WTC11 (cell line): Measurements from ENCODE around the gene PRRC2A. TPM values are rescaled to one million over a fixed set of nuclear protein-coding genes. Genes with fewer than 3 reads are reported as not detected.

Experiments used
- ARID4B ChIP-seq: sonication (generic); formaldehyde crosslinking; IDR thresholded peaks from 2 replicates; pipeline ENCODE4 v1.8.0; 2023; ENCODE audit warnings: missing genetic modification reagents, mild to moderate bottlenecking, borderline replicate concordance
- ATF1 ChIP-seq: sonication (generic); formaldehyde crosslinking; IDR thresholded peaks from 2 replicates; pipeline ENCODE4 v1.8.1; 2023; ENCODE audit warnings: mild to moderate bottlenecking, moderate library complexity, missing genetic modification reagents
- CDX4 ChIP-seq: fragments of 250-450 bp; sonication (Bioruptor Pico); IDR thresholded peaks from 2 replicates; pipeline ENCODE4 v1.9.0; 2021; ENCODE audit warnings: moderate library complexity, mild to moderate bottlenecking, inconsistent platforms, borderline replicate concordance
- CREM ChIP-seq: sonication (generic); formaldehyde crosslinking; IDR thresholded peaks from 2 replicates; pipeline ENCODE4 v1.8.1; 2022; ENCODE audit warnings: mild to moderate bottlenecking, missing genetic modification reagents, moderate library complexity
- ETV6 ChIP-seq: sonication (generic); formaldehyde crosslinking; IDR thresholded peaks from 2 replicates; pipeline ENCODE4 v1.8.1; 2022; ENCODE audit warnings: mild to moderate bottlenecking, missing genetic modification reagents
- IRF2 ChIP-seq: sonication (generic); formaldehyde crosslinking; IDR thresholded peaks from 2 replicates; pipeline ENCODE4 v1.8.0; 2022; ENCODE audit warnings: low read depth, missing genetic modification reagents, borderline replicate concordance
- JAZF1 ChIP-seq: fragments of 250-450 bp; sonication (Bioruptor Pico); IDR thresholded peaks from 2 replicates; pipeline ENCODE4 v1.9.0; 2021; ENCODE audit warnings: moderate library complexity, mild to moderate bottlenecking, inconsistent platforms
- KAT7 ChIP-seq: sonication (generic); formaldehyde crosslinking; IDR thresholded peaks from 2 replicates; pipeline ENCODE4 v1.8.1; 2023; ENCODE audit warnings: missing genetic modification reagents, mild to moderate bottlenecking, borderline replicate concordance
- NFE2L1 ChIP-seq: sonication (generic); formaldehyde crosslinking; IDR thresholded peaks from 2 replicates; pipeline ENCODE4 v1.8.1; 2023; ENCODE audit warnings: missing genetic modification reagents
- NR3C1 ChIP-seq: sonication (generic); formaldehyde crosslinking; conservative IDR thresholded peaks from 2 replicates; pipeline ENCODE4 v1.8.1; 2023; ENCODE audit warnings: low read depth, mild to moderate bottlenecking, missing genetic modification reagents
- SMAD4 ChIP-seq: sonication (generic); formaldehyde crosslinking; IDR thresholded peaks from 2 replicates; pipeline ENCODE4 v1.8.0; 2022; ENCODE audit warnings: mild to moderate bottlenecking, missing genetic modification reagents
- SP1 ChIP-seq: sonication (generic); formaldehyde crosslinking; conservative IDR thresholded peaks from 2 replicates; pipeline ENCODE4 v1.8.1; 2022; ENCODE audit warnings: missing genetic modification reagents
- TCF7 ChIP-seq: sonication (generic); formaldehyde crosslinking; IDR thresholded peaks from 2 replicates; pipeline ENCODE4 v1.8.0; 2022; ENCODE audit warnings: mild to moderate bottlenecking, low read depth, missing genetic modification reagents, moderate library complexity
- TEAD1 ChIP-seq: sonication (generic); formaldehyde crosslinking; IDR thresholded peaks from 2 replicates; pipeline ENCODE4 v1.8.0; 2022; ENCODE audit warnings: mild to moderate bottlenecking, missing genetic modification reagents
- TP53 ChIP-seq: sonication (generic); formaldehyde crosslinking; IDR thresholded peaks from 2 replicates; pipeline ENCODE4 v1.8.1; 2023; ENCODE audit warnings: mild to moderate bottlenecking, missing genetic modification reagents
- USF1 ChIP-seq: sonication (generic); formaldehyde crosslinking; IDR thresholded peaks from 2 replicates; pipeline ENCODE4 v1.8.0; 2022; ENCODE audit warnings: mild to moderate bottlenecking, missing genetic modification reagents
- ZNF232 ChIP-seq: sonication (generic); formaldehyde crosslinking; IDR thresholded peaks from 2 replicates; pipeline ENCODE4 v1.8.0; 2022; ENCODE audit warnings: mild to moderate bottlenecking, missing genetic modification reagents
- ZNF317 ChIP-seq: sonication (generic); formaldehyde crosslinking; IDR thresholded peaks from 2 replicates; pipeline ENCODE4 v1.8.1; 2023; ENCODE audit warnings: low read depth, mild to moderate bottlenecking, moderate library complexity, missing genetic modification reagents, borderline replicate concordance
- ZNF396 ChIP-seq: fragments of 250-450 bp; sonication (Bioruptor Pico); IDR thresholded peaks from 2 replicates; pipeline ENCODE4 v1.8.0; 2021; ENCODE audit warnings: mild to moderate bottlenecking, moderate library complexity, borderline replicate concordance
- ZNF416 ChIP-seq: fragments of 250-450 bp; sonication (Bioruptor Pico); IDR thresholded peaks from 2 replicates; pipeline ENCODE4 v1.9.0; 2021; ENCODE audit warnings: mild to moderate bottlenecking, inconsistent platforms
- total RNA-seq: library from RNA; stranded (reverse); gene quantifications from 3 replicates; pipeline ENCODE4 v1.2.3, GENCODE V29; 2021
- TF ChIP-seq, protein P1 (sequence below): sonication (generic); formaldehyde crosslinking; conservative IDR thresholded peaks from 2 replicates; pipeline ENCODE4 v1.8.1; 2023; ENCODE audit warnings: mild to moderate bottlenecking, low read depth, missing genetic modification reagents, moderate library complexity
- TF ChIP-seq, protein P2 (sequence below): sonication (generic); formaldehyde crosslinking; IDR thresholded peaks from 2 replicates; pipeline ENCODE4 v1.8.0; 2022; ENCODE audit warnings: mild to moderate bottlenecking, missing genetic modification reagents
- TF ChIP-seq, protein P3 (sequence below): sonication (generic); formaldehyde crosslinking; IDR thresholded peaks from 2 replicates; pipeline ENCODE4 v1.8.1; 2022; ENCODE audit warnings: low read depth, missing genetic modification reagents, borderline replicate concordance
- TF ChIP-seq, protein P4 (sequence below): fragments of 200-600 bp; IDR thresholded peaks from 2 replicates; pipeline ENCODE4 v1.8.0; 2022; ENCODE audit warnings: antibody characterized with exemption
- TF ChIP-seq, protein P5 (sequence below): sonication (generic); formaldehyde crosslinking; IDR thresholded peaks from 2 replicates; pipeline ENCODE4 v1.8.1; 2023; ENCODE audit warnings: mild to moderate bottlenecking, missing genetic modification reagents, moderate library complexity

Gene PRRC2A
- total RNA-seq, 1 experiment from 2014 or later = 372 TPM

GRCh38 chr6:31620586-31621319, at the start of gene PRRC2A (continued):
- TF ChIP-seq ZNF317 (CRISPR knock-in tag) = 0 out of 2 replicates have a peak, but pooled peaks have one; percentile 15
- TF ChIP-seq, protein P1, sequence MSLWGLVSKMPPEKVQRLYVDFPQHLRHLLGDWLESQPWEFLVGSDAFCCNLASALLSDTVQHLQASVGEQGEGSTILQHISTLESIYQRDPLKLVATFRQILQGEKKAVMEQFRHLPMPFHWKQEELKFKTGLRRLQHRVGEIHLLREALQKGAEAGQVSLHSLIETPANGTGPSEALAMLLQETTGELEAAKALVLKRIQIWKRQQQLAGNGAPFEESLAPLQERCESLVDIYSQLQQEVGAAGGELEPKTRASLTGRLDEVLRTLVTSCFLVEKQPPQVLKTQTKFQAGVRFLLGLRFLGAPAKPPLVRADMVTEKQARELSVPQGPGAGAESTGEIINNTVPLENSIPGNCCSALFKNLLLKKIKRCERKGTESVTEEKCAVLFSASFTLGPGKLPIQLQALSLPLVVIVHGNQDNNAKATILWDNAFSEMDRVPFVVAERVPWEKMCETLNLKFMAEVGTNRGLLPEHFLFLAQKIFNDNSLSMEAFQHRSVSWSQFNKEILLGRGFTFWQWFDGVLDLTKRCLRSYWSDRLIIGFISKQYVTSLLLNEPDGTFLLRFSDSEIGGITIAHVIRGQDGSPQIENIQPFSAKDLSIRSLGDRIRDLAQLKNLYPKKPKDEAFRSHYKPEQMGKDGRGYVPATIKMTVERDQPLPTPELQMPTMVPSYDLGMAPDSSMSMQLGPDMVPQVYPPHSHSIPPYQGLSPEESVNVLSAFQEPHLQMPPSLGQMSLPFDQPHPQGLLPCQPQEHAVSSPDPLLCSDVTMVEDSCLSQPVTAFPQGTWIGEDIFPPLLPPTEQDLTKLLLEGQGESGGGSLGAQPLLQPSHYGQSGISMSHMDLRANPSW (CRISPR knock-in tag) = no peak
- peak; percentile 93; the same call in 1 of the 2 replicates for TF ChIP-seq KAT7 (CRISPR knock-in tag)
- peak; percentile 62; the same call in 1 of the 2 replicates for TF ChIP-seq SP1 (CRISPR knock-in tag)
- TF ChIP-seq, protein P2, sequence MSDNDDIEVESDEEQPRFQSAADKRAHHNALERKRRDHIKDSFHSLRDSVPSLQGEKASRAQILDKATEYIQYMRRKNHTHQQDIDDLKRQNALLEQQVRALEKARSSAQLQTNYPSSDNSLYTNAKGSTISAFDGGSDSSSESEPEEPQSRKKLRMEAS (CRISPR knock-in tag) = peak; percentile 33; the same call in 1 of the 2 replicates
- TF ChIP-seq CREM (CRISPR knock-in tag) = no peak
- TF ChIP-seq ZNF232 = peak; percentile 62; the same call in 1 of the 2 replicates
- TF ChIP-seq ZNF416 (CRISPR knock-in tag) = peak; percentile 23; the same call in 1 of the 2 replicates
- TF ChIP-seq TP53 (CRISPR knock-in tag) = no peak
- TF ChIP-seq ATF1 (CRISPR knock-in tag) = no peak
- no peak for TF ChIP-seq NR3C1 (CRISPR knock-in tag)
- no peak for TF ChIP-seq ETV6 (CRISPR knock-in tag)
- TF ChIP-seq, protein P3, sequence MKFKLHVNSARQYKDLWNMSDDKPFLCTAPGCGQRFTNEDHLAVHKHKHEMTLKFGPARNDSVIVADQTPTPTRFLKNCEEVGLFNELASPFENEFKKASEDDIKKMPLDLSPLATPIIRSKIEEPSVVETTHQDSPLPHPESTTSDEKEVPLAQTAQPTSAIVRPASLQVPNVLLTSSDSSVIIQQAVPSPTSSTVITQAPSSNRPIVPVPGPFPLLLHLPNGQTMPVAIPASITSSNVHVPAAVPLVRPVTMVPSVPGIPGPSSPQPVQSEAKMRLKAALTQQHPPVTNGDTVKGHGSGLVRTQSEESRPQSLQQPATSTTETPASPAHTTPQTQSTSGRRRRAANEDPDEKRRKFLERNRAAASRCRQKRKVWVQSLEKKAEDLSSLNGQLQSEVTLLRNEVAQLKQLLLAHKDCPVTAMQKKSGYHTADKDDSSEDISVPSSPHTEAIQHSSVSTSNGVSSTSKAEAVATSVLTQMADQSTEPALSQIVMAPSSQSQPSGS = no peak
- no peak for TF ChIP-seq IRF2 (CRISPR knock-in tag)
- TF ChIP-seq JAZF1 (CRISPR knock-in tag) = no peak
- TF ChIP-seq NFE2L1 (CRISPR knock-in tag) = no peak
- TF ChIP-seq TCF7 (CRISPR knock-in tag) = no peak
- TF ChIP-seq SMAD4 (CRISPR knock-in tag) = no peak
- no peak for TF ChIP-seq CDX4 (CRISPR knock-in tag)
- TF ChIP-seq USF1 (CRISPR knock-in tag) = peak; percentile 32; the same call in 1 of the 2 replicates
- TF ChIP-seq, protein P4, sequence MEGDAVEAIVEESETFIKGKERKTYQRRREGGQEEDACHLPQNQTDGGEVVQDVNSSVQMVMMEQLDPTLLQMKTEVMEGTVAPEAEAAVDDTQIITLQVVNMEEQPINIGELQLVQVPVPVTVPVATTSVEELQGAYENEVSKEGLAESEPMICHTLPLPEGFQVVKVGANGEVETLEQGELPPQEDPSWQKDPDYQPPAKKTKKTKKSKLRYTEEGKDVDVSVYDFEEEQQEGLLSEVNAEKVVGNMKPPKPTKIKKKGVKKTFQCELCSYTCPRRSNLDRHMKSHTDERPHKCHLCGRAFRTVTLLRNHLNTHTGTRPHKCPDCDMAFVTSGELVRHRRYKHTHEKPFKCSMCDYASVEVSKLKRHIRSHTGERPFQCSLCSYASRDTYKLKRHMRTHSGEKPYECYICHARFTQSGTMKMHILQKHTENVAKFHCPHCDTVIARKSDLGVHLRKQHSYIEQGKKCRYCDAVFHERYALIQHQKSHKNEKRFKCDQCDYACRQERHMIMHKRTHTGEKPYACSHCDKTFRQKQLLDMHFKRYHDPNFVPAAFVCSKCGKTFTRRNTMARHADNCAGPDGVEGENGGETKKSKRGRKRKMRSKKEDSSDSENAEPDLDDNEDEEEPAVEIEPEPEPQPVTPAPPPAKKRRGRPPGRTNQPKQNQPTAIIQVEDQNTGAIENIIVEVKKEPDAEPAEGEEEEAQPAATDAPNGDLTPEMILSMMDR = no peak
- TF ChIP-seq, protein P5, sequence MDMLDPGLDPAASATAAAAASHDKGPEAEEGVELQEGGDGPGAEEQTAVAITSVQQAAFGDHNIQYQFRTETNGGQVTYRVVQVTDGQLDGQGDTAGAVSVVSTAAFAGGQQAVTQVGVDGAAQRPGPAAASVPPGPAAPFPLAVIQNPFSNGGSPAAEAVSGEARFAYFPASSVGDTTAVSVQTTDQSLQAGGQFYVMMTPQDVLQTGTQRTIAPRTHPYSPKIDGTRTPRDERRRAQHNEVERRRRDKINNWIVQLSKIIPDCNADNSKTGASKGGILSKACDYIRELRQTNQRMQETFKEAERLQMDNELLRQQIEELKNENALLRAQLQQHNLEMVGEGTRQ (CRISPR knock-in tag) = no peak
- 0 out of 2 replicates have a peak, but pooled peaks have one; percentile 49 for TF ChIP-seq TEAD1 (CRISPR knock-in tag)
- TF ChIP-seq ZNF396 (CRISPR knock-in tag) = no peak
- TF ChIP-seq ARID4B (CRISPR knock-in tag) = peak; percentile 55; the same call in 1 of the 2 replicates
